A549 treated with CpdA at 1 μM for 4 hours (cell line): ENCODE measurements around the gene HP. TPM values are rescaled to one million over a fixed set of nuclear protein-coding genes. Genes with fewer than 3 reads are reported as not detected.

Experiments used
- total RNA-seq: library from RNA; stranded (reverse); fragments of 200-300 nt; extraction: Qiagen RNA extraction; gene quantifications from 5 replicates; pipeline ENCODE4 v1.2.3, GENCODE V29; 2022; ENCODE audit warnings: low read depth

HP gene, protein sequence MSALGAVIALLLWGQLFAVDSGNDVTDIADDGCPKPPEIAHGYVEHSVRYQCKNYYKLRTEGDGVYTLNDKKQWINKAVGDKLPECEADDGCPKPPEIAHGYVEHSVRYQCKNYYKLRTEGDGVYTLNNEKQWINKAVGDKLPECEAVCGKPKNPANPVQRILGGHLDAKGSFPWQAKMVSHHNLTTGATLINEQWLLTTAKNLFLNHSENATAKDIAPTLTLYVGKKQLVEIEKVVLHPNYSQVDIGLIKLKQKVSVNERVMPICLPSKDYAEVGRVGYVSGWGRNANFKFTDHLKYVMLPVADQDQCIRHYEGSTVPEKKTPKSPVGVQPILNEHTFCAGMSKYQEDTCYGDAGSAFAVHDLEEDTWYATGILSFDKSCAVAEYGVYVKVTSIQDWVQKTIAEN
- not detected in 5 replicates for total RNA-seq

DNA sequence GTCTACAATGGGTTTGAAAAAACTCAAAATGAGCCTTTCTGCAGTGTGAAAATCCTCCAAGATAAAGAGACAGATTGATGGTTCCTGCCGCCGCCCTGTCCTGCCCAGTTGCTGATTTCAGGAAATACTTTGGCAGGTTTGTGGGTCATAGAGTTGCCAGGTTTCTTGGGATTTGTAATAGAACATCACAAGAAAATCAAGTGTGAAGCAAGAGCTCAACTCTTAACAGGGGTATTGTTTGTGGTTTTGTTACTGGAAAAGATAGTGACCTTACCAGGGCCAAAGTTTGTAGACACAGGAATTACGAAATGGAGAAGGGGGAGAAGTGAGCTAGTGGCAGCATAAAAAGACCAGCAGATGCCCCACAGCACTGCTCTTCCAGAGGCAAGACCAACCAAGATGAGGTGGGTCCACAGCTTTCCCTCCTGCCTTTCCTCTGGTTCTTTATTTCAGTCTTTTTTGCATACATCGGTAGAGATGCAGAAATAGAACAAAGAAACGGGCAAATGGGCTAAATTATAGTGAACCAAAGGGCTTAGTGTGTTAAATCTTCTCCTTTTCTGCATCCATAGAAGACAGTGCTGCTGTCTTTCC is at the start of gene HP:
Gene HP (plus strand): TSS at position 252 of the 594 bp plus-strand sequence. CDS start 148 bp downstream, at position 400.

DNA sequence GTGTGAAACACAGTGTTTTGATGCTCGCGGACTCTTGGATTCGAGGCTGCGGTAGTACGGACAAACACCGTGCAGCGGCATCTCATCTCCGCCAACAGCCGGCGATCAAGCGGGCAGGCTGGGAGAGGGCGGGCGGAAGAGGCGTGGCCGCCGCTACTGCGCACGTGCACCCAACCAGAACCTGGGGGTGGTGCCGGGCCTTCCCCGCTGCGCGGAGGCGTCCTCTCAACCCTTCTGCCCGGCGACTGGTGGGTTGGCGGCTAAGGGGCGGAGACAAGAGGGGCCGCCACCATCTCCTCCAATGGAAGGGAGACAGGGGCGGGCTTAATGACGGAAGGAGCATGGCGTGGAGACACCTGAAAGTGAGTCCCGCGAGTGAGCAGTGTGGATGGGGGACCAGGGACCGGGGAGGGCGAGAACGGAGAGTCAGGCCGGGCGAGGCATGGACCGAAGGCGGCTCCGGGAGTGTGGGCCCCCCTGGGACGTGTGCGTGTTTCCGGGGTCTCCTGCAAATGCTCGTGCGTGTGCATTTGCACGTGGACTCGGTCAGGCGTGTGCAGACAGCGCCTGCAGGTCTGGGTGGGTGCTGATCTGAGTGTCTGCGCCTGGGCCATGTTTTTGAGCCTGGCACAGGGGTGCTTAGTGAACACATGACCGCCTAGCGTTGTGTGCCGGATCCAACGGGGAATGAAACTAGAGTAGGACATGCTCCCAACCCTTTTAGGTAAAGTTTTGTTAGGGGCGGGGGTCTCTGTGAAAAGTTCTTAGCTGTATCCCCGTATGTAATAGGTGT is 45.7 kb upstream of the HP start, which contains the start of gene DHODH:
Gene DHODH (plus strand): TSS at position 321 of the 793 bp plus-strand sequence. CDS start 21 bp downstream, at position 342.

DNA sequence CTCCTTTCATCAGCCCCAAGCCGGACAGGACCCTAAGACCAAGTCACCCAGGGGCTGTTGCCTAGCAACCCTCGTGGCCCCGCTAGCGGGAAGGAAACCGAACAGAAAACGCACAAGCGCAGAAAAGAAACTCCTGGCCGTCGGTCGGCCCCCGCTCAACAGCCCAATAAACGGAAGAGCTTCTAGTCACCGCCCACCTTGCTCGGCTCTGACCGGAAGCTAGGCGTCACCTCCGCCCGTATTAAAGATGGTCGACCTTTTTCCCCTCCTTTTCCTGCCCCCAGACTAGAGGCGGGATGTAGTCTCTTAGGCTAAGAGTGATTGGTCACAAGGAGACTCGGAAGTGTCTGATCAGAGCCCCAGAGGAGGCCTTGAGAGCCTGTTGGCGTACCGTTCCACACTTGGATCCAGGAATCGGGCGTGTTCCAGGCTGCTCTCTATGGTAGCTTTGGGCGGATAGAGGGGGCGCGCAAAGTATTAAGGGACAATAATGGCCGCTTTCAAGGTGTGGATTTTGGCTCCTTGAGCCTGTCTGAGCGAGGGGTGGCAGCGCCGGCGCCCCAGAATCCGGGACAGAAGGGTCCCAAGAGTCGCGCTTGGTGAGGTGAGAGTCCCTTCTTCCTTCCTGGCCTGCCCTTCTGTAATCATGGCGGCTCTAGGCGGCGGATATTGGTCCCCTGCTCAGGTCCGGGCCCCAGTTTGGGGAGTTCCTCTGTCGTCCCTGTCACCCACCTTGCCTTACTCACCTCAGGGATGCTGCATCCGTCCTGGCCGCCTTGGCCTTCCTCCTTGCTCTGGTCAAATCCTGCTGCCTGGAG is 39.4 kb downstream of the HP start, which contains the start of the genes DHX38 and TXNL4B:
Gene DHX38 (plus strand): TSS at position 400 of the 818 bp plus-strand sequence. CDS start 2,311 bp downstream, outside the sequence.
Gene TXNL4B (minus strand): TSS at position 173 of the 818 bp plus-strand sequence. CDS start 2,871 bp downstream, outside the sequence.

Other genes starting within 250 kb of the HP start
- 41.5 to 53.6 TPM (median 47.5 TPM) in 5 replicates for gene AP1G1, start 245.7 kb upstream of the HP start, total RNA-seq
- 13.9 to 19.1 TPM (median 16.9 TPM) in 5 replicates for gene ATXN1L, start 208.5 kb upstream of the HP start, total RNA-seq
- 3.0 to 5.1 TPM (median 4.3 TPM) in 5 replicates for gene ZNF821, start 170.3 kb upstream of the HP start, total RNA-seq
- 172 to 227 TPM (median 181 TPM) in 5 replicates for gene IST1, start 159.0 kb upstream of the HP start, total RNA-seq
- gene PKD1L3, start 54.1 kb upstream of the HP start, total RNA-seq, result not detected in 5 replicates
- gene DHODH, start 45.8 kb upstream of the HP start, total RNA-seq, result 12.1 to 17.0 TPM (median 14.5 TPM) in 5 replicates
- not detected in 5 replicates for gene HPR, start 8.7 kb downstream of the HP start, total RNA-seq
- 21.6 to 25.5 TPM (median 22.1 TPM) in 5 replicates for gene TXNL4B, start 39.1 kb downstream of the HP start, total RNA-seq
- gene DHX38, start 39.3 kb downstream of the HP start, total RNA-seq, result 53.6 to 58.5 TPM (median 54.3 TPM) in 5 replicates
- 0.06 to 0.29 TPM (median 0.19 TPM) in 3 of 5 replicates, not detected in the others for gene PMFBP1, start 117.7 kb downstream of the HP start, total RNA-seq